HG03469 (cell line): ENCODE data around the gene CALHM2.

Source experiments
- ATAC-seq: cut with Tn5 transposase; IDR thresholded peaks from one replicate; pipeline ENCODE4 v1.9.1; 2021; ENCODE audit warnings: mild to moderate bottlenecking, moderate library complexity, moderate number of reproducible peaks; ENCODE audit not compliant: unreplicated experiment

Gene CALHM2

DNA sequence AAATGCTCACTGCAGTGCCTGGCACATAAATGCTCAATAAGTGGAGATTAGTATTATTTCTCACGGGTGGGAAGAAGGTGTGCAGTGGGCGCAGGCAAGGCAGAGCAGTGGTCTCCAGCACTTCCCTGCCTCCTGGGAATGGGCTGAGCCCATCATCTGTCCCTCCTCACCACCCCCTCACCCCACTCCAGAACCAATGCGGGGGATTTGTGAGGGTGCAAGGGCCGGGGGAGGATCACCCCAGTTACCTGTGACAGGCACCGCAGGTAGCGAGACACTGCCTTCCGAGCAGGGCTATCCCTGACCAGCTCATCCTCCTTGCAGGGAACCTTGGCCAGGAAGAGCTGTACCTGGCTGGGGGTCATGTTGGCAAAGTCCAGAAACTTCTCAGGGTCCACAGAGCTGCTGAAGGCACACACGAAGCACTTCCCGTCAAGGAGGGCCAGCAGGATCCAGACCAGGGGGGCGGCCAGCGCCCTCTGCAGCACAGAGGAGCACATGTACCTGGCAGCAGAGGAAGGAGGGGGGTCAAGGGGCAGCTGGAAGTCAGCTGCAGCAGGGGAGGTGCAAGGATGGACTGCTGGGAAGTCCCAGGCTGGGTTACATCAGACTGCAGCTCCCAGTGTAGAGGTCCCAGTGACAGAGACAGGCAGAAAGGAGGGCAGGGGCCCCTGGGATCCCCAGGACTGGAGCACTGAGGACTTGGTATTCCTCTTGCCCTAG lies 24.0 kb upstream of the CALHM2 start:
- no peak for ATAC-seq

DNA sequence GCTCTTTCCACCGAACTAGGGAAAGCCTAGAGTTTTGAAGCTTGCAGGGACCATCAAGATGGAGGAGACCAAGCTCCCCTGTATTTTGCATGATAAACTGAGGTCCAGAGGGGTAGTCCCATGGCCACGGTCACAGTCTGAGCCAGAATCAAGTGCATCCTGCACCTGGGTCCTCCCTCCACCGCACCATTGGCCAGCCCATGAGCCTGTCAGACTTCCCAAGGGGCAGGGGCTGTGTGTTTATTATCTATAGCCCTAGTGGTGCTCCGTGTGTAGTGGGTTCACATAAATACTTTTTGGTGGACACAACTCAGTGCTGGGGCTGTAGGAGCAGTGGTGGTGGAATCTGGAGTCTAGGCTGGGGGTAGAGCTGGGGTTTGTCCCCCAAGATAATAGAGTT lies 23.3 kb upstream of the CALHM2 start:
- ATAC-seq: no peak

DNA sequence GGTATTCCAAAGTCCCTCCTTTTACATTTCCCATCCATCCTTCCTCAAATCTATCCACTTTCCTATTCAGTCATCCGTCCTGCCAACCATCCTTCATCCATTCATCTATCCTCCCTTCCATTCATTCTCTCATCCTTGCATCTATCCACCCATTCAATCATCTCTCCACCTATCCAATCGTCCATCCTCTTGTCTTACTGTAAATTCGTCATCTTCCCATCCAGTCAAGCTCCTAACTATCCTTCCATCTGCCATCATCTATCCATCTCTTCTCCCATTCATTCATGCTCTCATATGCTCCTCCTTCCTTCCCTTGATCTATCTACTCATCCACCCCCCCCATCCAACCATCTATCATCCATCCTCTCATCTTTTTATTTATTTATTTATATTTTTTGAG lies 21.9 kb upstream of the CALHM2 start:
- no peak for ATAC-seq

DNA sequence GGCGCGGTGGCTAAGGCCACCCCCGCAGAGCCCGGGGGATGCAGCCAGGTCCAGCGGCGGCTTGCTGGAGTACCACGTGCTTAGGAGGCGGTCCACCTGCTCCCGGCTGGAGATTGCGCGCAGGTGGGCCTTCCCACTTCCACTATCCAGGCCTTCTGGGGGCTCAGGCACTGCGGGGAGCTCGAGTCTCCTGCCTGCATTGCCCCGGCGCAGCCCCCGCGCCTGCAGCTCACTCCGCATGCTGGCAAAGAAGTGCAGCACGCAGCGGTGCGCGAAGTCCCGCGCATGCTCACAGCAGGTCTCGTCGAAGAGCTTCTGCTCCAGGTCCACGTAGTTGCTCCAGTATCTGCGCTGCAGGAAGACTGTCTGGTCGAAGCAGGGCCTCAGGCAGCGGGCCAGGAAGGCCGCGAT lies 21.1 kb upstream of the CALHM2 start:
- ATAC-seq: no peak

DNA sequence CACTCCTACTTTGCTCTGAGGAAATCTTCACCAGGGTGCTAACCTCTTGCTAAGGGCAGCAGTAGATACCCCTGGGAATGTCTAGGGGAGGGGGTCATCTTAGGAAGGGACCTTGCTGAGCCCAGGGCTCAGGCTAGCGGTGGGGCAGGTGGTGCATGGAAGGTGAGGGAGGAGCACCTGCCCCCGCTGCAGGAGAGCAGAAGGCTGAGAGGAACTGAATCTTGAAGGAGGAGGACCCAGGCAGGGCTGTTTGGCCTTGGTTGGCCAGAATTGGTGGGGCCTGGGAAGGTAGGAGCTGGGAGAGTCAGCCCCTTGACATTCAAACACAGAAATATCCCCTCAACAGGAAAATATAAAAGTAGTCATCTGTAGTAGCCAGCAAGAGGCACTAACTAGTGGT lies 19.8 kb upstream of the CALHM2 start:
- no peak for ATAC-seq

DNA sequence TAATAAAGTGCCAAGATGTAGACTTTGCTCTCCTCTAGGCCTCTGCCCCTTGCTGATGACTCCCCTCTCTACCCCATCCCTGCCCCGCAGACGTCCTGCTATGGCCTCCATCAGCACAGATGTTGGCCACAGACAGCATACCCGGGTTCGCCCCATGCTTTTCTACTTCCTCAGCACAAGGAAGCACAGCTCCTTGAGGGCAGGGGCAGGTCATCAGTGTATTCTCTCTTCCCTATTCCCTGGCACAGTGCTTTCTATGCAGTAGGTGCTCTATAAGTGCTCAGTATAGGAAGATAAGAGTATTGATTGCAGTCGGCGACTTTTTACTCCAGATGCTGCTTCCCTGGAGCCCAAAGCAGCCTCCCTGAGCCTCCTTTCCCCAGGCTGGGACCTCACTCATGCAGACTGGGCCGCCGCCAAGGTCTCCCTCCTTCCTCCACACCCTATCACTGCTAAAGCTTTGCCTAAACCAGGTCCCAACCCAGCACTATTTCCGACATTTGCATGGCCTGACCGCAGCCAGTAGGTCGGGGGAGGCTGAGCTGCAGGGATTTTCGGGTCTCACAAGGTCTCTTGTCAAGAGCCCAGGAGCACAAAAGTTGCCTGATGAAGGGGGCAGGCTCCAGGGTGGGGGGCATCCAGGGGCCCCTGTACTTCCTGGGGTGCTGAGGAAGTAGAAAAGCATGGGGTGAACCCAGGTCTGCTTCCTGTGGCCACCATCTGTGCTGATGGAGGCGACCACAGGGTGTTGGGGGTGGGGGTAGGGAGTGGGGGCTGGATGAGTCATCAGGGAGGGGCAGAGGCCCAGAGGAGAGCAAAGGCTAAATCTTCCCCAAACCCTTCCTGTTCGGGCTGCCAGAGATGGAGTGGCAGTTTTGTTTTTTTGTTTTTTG lies 18.8 kb upstream of the CALHM2 start:
- ATAC-seq: peak; percentile 64

DNA sequence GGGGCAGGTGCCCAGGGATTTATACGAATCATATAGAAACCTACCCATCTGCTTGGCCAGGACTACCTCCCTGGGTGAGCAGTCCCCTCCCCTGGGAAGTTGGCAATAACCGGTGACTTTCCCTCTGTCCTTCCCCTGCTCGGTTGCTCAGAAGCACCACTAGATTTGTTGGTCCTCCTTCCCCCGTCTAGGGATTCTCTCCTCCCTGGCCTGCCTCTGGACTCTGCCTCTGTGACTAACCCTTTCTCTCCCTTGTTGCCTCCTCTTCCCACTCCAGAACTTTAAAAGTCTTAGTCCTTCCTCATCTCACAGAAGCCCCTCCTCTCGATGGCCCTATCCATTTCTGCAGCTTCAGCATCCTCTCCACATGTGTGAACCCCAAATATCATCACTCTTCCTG lies 17.0 kb upstream of the CALHM2 start:
- ATAC-seq: no peak

DNA sequence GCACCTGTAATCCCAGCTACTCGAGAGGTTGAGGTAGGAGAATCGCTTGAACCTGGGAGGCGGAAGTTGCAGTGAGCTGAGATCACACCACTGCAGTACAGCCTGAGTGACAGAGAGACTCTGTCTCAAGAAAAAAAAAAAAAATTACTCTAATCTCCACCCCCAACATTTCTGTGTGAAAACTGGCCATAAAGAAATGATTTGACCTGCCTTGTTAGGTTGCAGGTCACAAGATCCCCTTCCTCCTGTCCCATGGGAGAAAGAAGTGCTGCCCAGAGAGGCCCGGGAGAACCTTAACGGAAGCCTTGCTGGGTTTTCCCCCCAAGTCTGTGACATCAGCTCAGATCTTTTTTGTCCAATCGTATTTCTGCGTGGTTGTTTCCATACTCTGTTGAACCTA lies 15.2 kb upstream of the CALHM2 start:
- ATAC-seq: no peak

DNA sequence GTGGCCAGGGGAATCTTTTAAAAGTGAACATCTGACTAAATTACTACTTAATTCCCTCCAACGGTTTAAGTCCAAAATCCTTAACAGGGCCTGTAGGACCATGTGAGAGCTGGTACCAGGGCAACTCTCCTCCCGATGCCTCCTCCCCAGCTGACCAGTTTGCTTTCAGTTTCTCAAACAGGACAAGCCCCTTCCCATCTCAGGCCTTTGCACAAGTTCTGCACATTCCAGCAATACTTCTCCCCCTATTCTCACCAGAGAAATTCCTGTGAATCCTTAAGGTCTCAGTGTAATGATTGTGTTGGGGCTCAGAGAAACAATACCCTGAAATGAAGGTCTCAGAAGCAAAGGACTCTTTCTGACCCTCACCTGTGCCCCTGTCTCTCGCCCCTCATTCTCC lies 14.6 kb upstream of the CALHM2 start:
- ATAC-seq: no peak

DNA sequence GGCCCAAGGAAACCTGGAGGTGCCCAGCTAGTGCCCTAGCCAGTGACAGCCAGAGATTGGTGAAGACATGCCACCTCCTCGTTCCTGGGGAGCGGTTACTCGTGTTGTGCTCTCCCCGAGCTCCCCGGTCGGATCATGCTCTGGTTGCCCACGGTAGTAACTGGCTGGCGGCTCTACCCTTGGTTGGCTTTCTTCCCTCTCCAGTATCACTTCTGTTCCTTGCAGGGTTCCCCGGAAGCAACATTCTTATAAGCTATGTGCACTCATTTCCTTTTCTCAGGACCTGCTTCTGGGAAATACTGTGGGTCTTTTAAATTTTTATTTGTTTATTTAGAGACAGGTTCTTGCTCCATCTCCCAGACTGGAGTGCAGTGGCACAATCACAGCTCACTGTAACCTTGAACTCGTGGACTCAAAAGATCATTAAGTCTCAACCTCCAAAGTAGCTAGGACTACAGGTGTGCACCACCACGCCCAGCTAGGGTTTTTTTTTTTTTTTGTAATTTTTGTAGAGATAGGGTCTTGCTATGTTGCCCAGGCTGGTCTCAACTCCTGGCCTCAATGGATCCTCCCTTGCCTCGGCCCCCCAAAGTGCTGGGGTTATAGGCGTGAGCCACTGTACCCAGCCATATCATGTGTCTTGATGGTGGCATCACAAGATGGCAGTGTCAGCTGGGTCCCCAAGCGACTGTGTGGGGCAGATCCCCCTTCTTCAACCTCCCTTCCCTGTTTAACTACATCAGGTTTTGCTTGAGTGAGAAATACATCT lies 13.4 kb upstream of the CALHM2 start:
- ATAC-seq: no peak

DNA sequence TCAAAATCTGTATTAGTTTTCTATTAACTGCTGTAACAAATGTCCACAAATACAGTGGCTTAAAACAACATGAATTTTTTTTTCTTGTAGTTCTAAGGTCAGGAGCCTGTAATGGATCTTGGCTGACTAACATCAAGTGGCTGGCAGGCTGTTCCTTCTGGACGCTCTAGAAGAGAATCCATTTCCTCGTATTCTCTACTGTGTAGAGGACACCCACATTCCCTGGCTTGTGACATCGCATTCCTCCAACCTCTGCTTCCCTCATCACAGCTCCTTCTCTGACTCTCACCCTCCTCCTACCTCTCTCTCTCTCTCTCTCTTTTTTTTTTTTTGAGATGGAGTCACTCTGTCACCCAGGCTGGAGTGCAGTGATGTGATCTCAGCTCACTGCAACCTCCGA lies 11.3 kb upstream of the CALHM2 start:
- ATAC-seq: no peak

DNA sequence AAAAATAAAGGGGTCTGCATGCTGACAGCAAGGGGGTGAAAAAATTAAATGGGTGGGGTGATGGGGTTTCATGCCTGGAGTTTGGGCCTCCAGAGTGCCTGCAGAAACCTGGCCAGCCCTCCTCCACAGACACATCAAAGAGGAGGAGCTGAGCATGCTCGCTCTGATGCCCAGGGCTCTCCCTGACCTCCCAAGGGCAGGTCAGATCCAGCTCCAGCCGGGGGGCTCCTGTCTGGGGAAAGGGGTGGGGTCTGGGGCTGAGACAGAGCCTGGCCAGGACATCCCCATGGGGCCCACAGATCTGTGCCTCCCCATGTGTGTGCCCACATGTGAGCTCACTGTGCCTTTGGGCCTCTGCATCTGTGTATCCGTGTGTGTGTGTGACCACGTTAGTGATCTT lies 7.4 kb upstream of the CALHM2 start:
- no peak for ATAC-seq

DNA sequence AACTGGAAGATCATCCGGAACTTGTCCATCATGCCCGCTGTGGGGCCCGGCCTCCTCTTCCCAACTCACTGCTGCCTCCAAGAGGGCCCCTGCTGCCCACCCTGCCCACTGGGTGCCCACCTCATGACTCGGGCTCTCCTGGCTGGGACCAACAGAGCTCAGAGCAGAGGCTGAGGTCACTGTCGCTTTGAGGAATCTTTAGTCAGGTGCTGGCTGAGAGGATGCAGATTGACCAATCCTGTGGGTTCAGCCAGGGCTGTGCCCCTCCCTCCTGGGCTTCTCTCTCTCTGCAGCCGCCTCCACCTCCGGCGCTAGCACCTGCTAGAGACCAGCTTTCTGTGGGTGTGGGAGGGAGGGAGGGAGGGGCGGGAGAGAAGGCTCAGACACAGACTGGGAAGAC lies 6.5 kb upstream of the CALHM2 start, which contains the start of gene CALHM1:
CALHM1 (minus strand) TSS at position 181 of the 400 bp plus-strand sequence; CDS start at position 32, 149 bp downstream.
- no peak for ATAC-seq

DNA sequence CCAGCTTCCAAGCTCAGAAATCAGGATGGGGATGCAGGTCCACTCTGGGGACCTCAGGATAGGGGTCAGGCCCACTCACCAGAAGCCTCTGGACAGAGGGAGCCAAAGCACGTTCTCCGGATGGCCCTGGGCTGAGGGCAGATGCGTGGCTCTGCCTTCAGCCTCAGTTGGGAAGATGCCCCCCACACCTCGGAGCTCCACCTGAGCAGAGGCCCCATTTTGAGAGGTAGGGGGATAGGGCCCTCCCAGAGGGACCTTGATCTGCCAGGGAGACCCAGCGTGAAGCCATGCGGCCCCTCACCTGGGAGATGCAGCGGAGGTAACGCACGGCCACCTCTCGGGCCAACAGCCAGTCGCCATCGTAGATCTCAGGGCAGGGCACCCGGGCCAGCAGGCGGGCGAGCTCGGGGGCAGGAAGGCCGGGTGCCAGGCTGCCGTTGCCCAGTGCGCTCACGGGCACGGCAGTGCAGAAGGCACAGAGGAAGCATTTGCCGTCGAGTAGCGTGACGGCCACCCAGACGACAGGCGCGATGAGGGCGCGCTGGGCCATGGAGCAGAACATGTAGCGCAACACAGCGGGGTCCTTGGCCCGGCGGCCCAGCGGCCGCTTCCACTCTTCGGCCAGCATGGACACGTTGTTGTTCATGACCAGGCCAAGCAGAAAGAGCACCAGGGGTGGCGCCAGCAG lies 5.9 kb upstream of the CALHM2 start:
- ATAC-seq: no peak

DNA sequence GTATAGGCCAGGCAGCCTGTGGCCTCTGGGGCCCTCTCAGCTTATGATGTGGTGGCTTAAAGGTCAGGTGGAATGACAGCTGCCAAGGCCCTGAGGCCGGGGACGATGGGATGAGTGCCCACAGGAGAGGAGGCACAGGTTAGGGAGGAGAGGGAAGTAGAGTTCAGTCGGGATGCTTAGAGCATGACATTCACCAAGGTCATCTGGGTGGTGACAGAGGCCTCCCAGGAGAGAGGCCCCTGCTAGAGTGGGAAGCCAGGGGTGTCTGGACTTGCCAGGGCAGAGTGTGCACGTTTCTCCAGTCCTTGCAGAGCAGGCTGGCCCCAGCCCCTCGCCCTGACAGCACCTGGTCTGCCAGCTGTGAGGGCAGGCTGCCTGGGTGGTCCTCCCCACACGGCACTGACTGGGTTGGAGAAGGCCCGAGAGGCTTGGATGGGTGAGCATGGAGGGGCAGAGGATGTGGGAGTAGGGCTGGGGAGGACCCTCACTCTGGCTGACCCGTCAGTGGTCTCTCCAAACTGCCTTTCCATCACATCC lies 5.1 kb upstream of the CALHM2 start:
- ATAC-seq: no peak

DNA sequence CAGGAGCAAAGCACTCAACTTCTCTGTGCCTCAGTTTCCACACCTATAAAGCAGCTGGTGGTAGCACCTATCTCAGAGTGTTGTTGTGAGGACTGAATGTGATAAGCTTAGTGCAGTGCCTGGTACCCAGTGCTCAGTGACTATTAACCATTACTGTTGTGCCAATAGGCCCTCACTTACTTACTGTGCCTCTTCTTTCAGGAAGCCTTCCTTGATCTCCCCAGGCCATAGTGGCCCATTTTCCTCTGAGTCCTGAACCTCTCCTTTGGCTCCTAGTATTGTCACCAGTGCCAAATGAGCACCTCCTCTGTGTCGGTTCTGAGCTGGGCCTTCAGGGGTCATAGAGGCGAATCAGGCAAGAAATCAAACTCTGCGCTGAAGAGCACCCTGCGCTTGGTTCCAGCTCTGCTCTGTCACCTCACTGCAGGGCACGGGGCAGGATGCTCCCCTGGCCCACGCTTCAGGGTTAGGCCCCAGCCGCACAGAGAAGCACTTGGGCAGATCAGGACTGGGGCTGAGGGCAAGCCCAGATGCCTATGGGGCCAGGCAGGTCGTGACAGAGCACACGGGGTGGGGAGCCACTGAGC lies 4.0 kb upstream of the CALHM2 start:
- no peak for ATAC-seq

DNA sequence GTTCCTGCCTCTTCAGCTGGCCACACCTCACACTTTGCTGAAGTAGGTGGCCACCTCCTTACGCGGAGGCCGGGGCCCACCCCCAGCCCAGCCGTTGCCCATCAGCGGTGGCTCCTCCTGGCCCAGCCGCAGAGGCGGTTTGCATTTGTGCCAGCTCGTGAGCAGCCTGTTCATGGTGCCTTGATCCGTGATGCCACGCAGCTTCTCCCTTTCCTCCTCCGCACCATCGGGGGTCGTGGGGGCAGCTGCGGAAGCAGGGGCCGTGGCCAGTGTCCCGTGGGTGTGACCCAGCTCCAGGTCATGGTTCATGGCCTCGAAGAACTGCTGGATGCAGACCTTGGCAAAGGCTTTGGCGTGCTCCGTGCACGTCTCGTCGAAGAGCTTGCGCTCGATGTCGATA lies 3.1 kb upstream of the CALHM2 start:
- no peak for ATAC-seq

DNA sequence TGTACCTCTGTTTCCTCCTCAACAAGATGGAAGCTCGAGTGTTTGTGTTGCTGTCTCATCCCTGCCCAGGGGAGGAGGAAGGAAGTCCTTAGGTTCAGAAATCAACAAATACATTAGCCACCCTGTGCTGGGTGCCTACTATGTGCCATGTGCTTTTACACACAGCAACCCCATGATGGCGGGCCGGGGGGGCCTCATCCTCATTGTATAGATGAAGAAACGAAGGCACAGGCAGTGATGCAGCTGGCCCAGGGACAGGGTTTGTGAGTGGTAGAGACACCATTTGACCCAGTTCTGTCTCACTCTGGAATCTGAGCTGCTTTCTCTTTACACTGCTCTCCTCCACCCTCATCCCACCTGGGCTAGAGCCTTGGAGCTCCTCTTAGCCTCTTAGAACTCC lies 1.9 kb upstream of the CALHM2 start:
- ATAC-seq: no peak

DNA sequence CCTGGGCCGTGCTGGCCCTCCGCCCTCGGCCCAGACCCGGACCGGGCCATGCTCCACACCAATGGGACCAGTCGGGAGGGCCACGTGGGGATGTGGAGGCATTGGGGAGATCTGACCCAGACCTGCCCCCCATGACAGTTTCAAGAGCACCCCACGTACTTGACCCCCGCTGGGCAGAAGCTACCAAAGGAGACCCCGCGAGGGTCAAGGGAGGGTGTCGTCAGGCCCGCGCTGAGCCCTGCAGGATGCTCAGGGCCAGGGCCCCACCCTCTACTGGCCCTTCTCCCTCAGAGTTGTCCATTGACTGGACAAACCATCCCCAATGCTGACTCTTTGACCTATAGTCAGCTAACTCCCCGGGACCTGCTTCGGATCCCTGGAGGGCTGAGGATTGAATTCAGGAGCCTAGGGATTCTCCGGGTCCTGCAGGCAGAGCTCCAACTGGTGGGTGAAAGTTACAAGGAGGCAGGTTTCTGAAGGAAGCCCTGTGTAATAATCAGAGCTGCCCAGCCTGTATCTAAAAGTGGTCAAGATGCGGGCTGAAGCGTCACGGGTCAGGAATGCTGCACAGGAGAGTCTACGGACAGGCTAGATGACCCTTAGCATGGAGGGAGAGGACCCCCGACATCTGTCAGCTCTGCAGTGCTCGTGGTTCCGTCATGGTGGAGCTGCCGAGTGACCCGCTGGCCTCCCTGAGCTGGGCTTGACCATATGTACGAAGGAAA lies 498 bp upstream of the CALHM2 start:
- ATAC-seq: no peak
